Naive thymus-derived CD4-positive, alpha-beta T cell (primary cell): ENCODE measurements around the gene SUV39H1. TPM values are rescaled to one million over a fixed set of nuclear protein-coding genes. Genes with fewer than 3 reads are reported as not detected.
A peak's percentile ranks its signal among the peaks of the same experiment; 100 is the strongest.
"Not testable (repeated sequence)": the region's sequence is repeated elsewhere in the genome, so short reads cannot be mapped to it uniquely, and the experiment has no call there.

Experiments
- ATAC-seq: fragments of 150-1000 bp; cut with Tn5 transposase; 2 replicates; pipeline ENCODE4 v1.10.0; 2021; ENCODE audit warnings: mild to moderate bottlenecking, moderate library complexity
- CTCF ChIA-PET: fragments of 350-600 bp; sonication (Branson Sonifier 250); formaldehyde crosslinking; loops from one replicate; lab custom pipeline; 2021; ENCODE audit warnings: antibody characterized with exemption; lab: Charles Lee
- POLR2A ChIA-PET: fragments of 350-600 bp; sonication (Branson Sonifier 250); formaldehyde crosslinking; loops from one replicate; lab custom pipeline; 2021; ENCODE audit warnings: antibody characterized with exemption, inconsistent platforms; lab: Charles Lee
- DNase-seq, 9 donors: peaks; one replicate each; pipeline versions ENCODE4 v3.0.0 to v3.0.0-alpha.2; 2020 to 2022; ENCODE audit warnings: mixed read lengths in 1 of 9
- H3K27ac ChIP-seq: one replicate; pipeline ENCODE4 v1.7.0; 2013; ENCODE audit warnings: mild to moderate bottlenecking, low read depth, low read length, moderate library complexity
- H3K27me3 ChIP-seq, 2 donors: one replicate each; pipeline ENCODE4 v1.7.0; 2013; ENCODE audit warnings: low read length in 2 of 2, mild to moderate bottlenecking in 2 of 2, moderate library complexity in 2 of 2; ENCODE audit not compliant: control insufficient read depth in 2 of 2, insufficient read depth in 2 of 2
- H3K36me3 ChIP-seq, 3 experiments: 1 replicate in 2 of 3; 2 replicates in 1 of 3; pipeline ENCODE4 v1.7.0; 2013; ENCODE audit warnings: low read length in 3 of 3, mild to moderate bottlenecking in 3 of 3, moderate library complexity in 1 of 3; ENCODE audit not compliant: insufficient read depth in 3 of 3, control insufficient read depth in 2 of 3
- H3K4me1 ChIP-seq, 2 donors: one replicate each; pipeline ENCODE4 v1.7.0; 2013; ENCODE audit warnings: low read length in 2 of 2, mild to moderate bottlenecking in 2 of 2, moderate library complexity in 1 of 2; ENCODE audit not compliant: control insufficient read depth in 2 of 2, insufficient read depth in 2 of 2
- H3K4me3 ChIP-seq: 2 replicates; pipeline ENCODE4 v1.7.0; 2013; ENCODE audit warnings: mild to moderate bottlenecking, low read length
- H3K9me3 ChIP-seq, 3 experiments: 1 replicate in 2 of 3; 2 replicates in 1 of 3; pipeline ENCODE4 v1.7.0; 2013; ENCODE audit warnings: low read length in 3 of 3; ENCODE audit not compliant: control insufficient read depth in 2 of 3
- H3K27ac Mint-ChIP-seq, 9 donors: one replicate each; pipeline ENCODE4 v1.8.0; 2020 to 2022; ENCODE audit warnings: mixed read lengths in 9 of 9, mild to moderate bottlenecking in 8 of 9, moderate library complexity in 5 of 9, inconsistent platforms in 2 of 9
- H3K27me3 Mint-ChIP-seq, 5 donors: one replicate each; pipeline ENCODE4 v1.8.0; 2021 to 2022; ENCODE audit warnings: mixed read lengths in 5 of 5, mild to moderate bottlenecking in 1 of 5
- H3K36me3 Mint-ChIP-seq, 5 donors: one replicate each; pipeline ENCODE4 v1.8.0; 2020 to 2022; ENCODE audit warnings: mixed read lengths in 5 of 5, mild to moderate bottlenecking in 3 of 5, inconsistent platforms in 1 of 5
- H3K4me1 Mint-ChIP-seq, 7 donors: one replicate each; pipeline ENCODE4 v1.8.0; 2020 to 2022; ENCODE audit warnings: mixed read lengths in 7 of 7, mild to moderate bottlenecking in 3 of 7, inconsistent platforms in 1 of 7
- H3K4me3 Mint-ChIP-seq, 10 donors: one replicate each; pipeline ENCODE4 v1.8.0; 2020 to 2022; ENCODE audit warnings: mild to moderate bottlenecking in 10 of 10, mixed read lengths in 10 of 10, moderate library complexity in 6 of 10, inconsistent platforms in 2 of 10
- H3K9me3 Mint-ChIP-seq, 11 donors: one replicate each; pipeline ENCODE4 v1.8.0; 2020 to 2022; ENCODE audit warnings: mixed read lengths in 11 of 11, mild to moderate bottlenecking in 4 of 11, inconsistent platforms in 1 of 11, moderate library complexity in 1 of 11
- intact Hi-C, 2 donors: fragments of 100-400 bp; cut with micrococcal nuclease; formaldehyde crosslinking; loops; one replicate each; pipeline ENCODE4 v1.15.1; 2023
- polyA plus RNA-seq, 2 donors: library from polyadenylated mRNA; unstranded; fragments of 300-500 nt; fragmentation: Illumina TruSeq; gene quantifications; one replicate each; pipeline ENCODE4 v1.2.3, GENCODE V29; 2021
- total RNA-seq, 6 experiments: library from RNA in 5 of 6; stranded (reverse) in 5 of 6; gene quantifications; 1 replicate in 5 of 6; 2 replicates in 1 of 6; pipeline ENCODE4 v1.2.3 and lab custom pipeline; 2021 to 2026

The SUV39H1 gene
- 10 to 100 TPM in 1 of 5 experiments, 1 to 10 TPM in 4; 4.6 to 23.3 (median 8.6) TPM for total RNA-seq
- 10 to 100 TPM; 10.1 to 13.6 TPM for polyA plus RNA-seq
- 5.4 reads per million, percentile 25 among the genes with 10 or more reads in this experiment for total RNA-seq (lab: John Stamatoyannopoulos, UW)

GRCh38 chrX:48696301-48696908 lies at the start of gene SUV39H1:
SUV39H1 (plus strand) TSS chrX:48696734; CDS start chrX:48696785, 51 bp downstream.
- no peaks in the 10 kb centered on the region for H3K9me3 ChIP-seq
- peaks cover 0 to 26% (median 0%) of the 10 kb centered on the region in 3 experiments for H3K36me3 ChIP-seq
- peak within 1 kb of the TSS; percentile 86 to 95 (median 90) for H3K4me3 Mint-ChIP-seq
- ATAC-seq, result peak; percentile 97
- peak; percentile 76 to 90 (median 85) for DNase-seq
- peaks cover 7 to 38% (median 28%) of the 10 kb centered on the region in 7 donors for H3K4me1 Mint-ChIP-seq
- peak within 1 kb of the TSS; percentile 82 for H3K27ac ChIP-seq
- peaks cover 0 to 6% (median 0%) of the 10 kb centered on the region in 11 donors for H3K9me3 Mint-ChIP-seq
- H3K27me3 ChIP-seq, result no peaks in the 10 kb centered on the region
- no peaks in the 10 kb centered on the region for H3K27me3 Mint-ChIP-seq
- POLR2A ChIA-PET, result interaction anchor here (0.5 to 5.9 kb wide), 11 partner anchors 12 to 262 kb away, joined by 4 to 50 read pairs (median 6); partner anchors contain the start of genes HDAC6, OTUD5 and WAS
- CTCF ChIA-PET, result no interaction called here
- intact Hi-C loops, result loop anchor here (1.0 to 10.0 kb wide), 11 partner anchors 13 to 262 kb away; partner anchors contain the start of genes WAS (in 2 of the 2), FTSJ1 (in 1 of the 2), PQBP1 (in 1 of the 2) and SLC38A5 (in 1 of the 2)
- peak within 1 kb of the TSS; percentile 62 for H3K4me3 ChIP-seq
- peaks cover 0 to 10% (median 4%) of the 10 kb centered on the region in 5 donors for H3K36me3 Mint-ChIP-seq
- peak within 1 kb of the TSS; percentile 91 to 96 (median 95) for H3K27ac Mint-ChIP-seq
- H3K4me1 ChIP-seq, result peaks cover 0 to 13% of the 10 kb centered on the region in 2 donors

- no peaks in the 10 kb centered on the region for H3K27me3 Mint-ChIP-seq
- Histone ChIP-seq H3K27ac (no peak overlapping the region), H3K27me3 (no peaks in the 10 kb centered on the region), H3K4me1 (no peaks in the 10 kb centered on the region), H3K4me3 (no peak overlapping the region), H3K9me3 (no peaks in the 10 kb centered on the region), H3K36me3 (no peaks in the 10 kb centered on the region)
- H3K36me3 Mint-ChIP-seq, result no peaks in the 10 kb centered on the region
- POLR2A ChIA-PET, result interaction anchor here (0.7 to 1.6 kb wide), 8 partner anchors 35 to 1809 kb away, joined by 3 to 8 read pairs (median 4); partner anchors contain the start of genes HDAC6, SLC35A2 and WAS
- CTCF ChIA-PET, result interaction anchor here (0.7 to 2.2 kb wide), 15 partner anchors 10 to 341 kb away, joined by 3 to 7 read pairs (median 3); partner anchors contain the start of genes PCSK1N, PQBP1, SLC35A2 and TIMM17B
- intact Hi-C loops, result loop anchor here (1.0 to 5.0 kb wide), 8 partner anchors 89 to 396 kb away; partner anchors contain the start of genes HDAC6 (in 1 of the 2), PQBP1 (in 1 of the 2) and TIMM17B (in 1 of the 2)
- H3K4me1 Mint-ChIP-seq, result peaks cover 0 to 18% (median 13%) of the 10 kb centered on the region in 7 donors
- H3K9me3 Mint-ChIP-seq, result no peaks in the 10 kb centered on the region
- H3K4me3 Mint-ChIP-seq, result no peak overlapping the region
- DNase-seq, result peak in 8 of 9 donors; percentile 17 to 54 (median 38)
- ATAC-seq, result peak; percentile 70
- H3K27ac Mint-ChIP-seq, result peak overlapping the region in 3 of 9 donors; percentile 42 to 58 (median 53)
Observed at GRCh38 chrX:48648336-48648751, 48.2 kb upstream of the SUV39H1 start.

GRCh38 chrX:48649102-48649501 lies 47.4 kb upstream of the SUV39H1 start:
- H3K4me3 ChIP-seq, result no peak overlapping the region
- H3K4me3 Mint-ChIP-seq, result no peak overlapping the region
- H3K4me1 Mint-ChIP-seq, result peaks cover 0 to 18% (median 13%) of the 10 kb centered on the region in 7 donors
- ChIA-PET POLR2A (interaction anchor here (0.8 to 1.6 kb wide), 4 partner anchors 88 to 307 kb away, joined by 3 to 6 read pairs (median 4); partner anchors contain the start of gene HDAC6), CTCF (interaction anchor here (0.9 to 2.2 kb wide), 8 partner anchors 11 to 297 kb away, joined by 3 to 7 read pairs (median 4); partner anchors contain the start of genes PCSK1N, PQBP1 and TIMM17B)
- H3K27me3 Mint-ChIP-seq, result no peaks in the 10 kb centered on the region
- no peaks in the 10 kb centered on the region for H3K9me3 ChIP-seq
- no peaks in the 10 kb centered on the region for H3K9me3 Mint-ChIP-seq
- intact Hi-C loops, result loop anchor here (2.0 to 5.0 kb wide), 3 partner anchors 248 to 396 kb away; partner anchors contain the start of genes PQBP1 (in 1 of the 2) and TIMM17B (in 1 of the 2)
- no peaks in the 10 kb centered on the region for H3K36me3 Mint-ChIP-seq
- no peak overlapping the region for H3K27ac Mint-ChIP-seq
- ATAC-seq, result no peak
- H3K27ac ChIP-seq, result no peak overlapping the region
- no peaks in the 10 kb centered on the region for H3K27me3 ChIP-seq
- no peaks in the 10 kb centered on the region for H3K36me3 ChIP-seq
- DNase-seq, result no peak
- no peaks in the 10 kb centered on the region for H3K4me1 ChIP-seq

- intact Hi-C loops, ATAC-seq, H3K36me3 ChIP-seq, H3K9me3 Mint-ChIP-seq, H3K9me3 ChIP-seq, H3K27me3 ChIP-seq, H3K36me3 Mint-ChIP-seq, H3K4me1 ChIP-seq, H3K27me3 Mint-ChIP-seq, H3K4me3 ChIP-seq: not testable (repeated sequence)
- H3K27ac ChIP-seq, result peak overlapping the region; percentile 35
- ChIA-PET CTCF (interaction anchor here (0.6 to 1.3 kb wide), 3 partner anchors 20 to 289 kb away, joined by 3 to 4 read pairs (median 3); no protein-coding TSS in a partner anchor), POLR2A (interaction anchor here (0.5 to 2.4 kb wide), 8 partner anchors 31 to 307 kb away, joined by 3 to 7 read pairs (median 4); partner anchors contain the start of genes PQBP1, SUV39H1, TIMM17B and WAS)
- peak in 3 of 9 donors; percentile 16 to 22 (median 19) for DNase-seq
- H3K27ac Mint-ChIP-seq, result peak overlapping the region in 7 of 9 donors; percentile 29 to 60 (median 48)
- peak overlapping the region in 7 of 10 donors; percentile 7 to 68 (median 59) for H3K4me3 Mint-ChIP-seq
- peaks cover 0 to 18% (median 13%) of the 10 kb centered on the region in 7 donors for H3K4me1 Mint-ChIP-seq
Observed at GRCh38 chrX:48652055-48652579, 44.4 kb upstream of the SUV39H1 start.

GRCh38 chrX:48654746-48655145 lies 41.8 kb upstream of the SUV39H1 start:
- H3K27me3 ChIP-seq, H3K4me1 ChIP-seq, H3K27me3 Mint-ChIP-seq, H3K27ac ChIP-seq, H3K27ac Mint-ChIP-seq, H3K9me3 ChIP-seq, H3K4me3 ChIP-seq, DNase-seq, H3K36me3 ChIP-seq, ATAC-seq, H3K36me3 Mint-ChIP-seq, H3K9me3 Mint-ChIP-seq, H3K4me3 Mint-ChIP-seq, intact Hi-C loops: not testable (repeated sequence)
- H3K4me1 Mint-ChIP-seq, result peaks cover 0 to 16% (median 10%) of the 10 kb centered on the region in 7 donors
- CTCF ChIA-PET, result interaction anchor here (0.7 kb wide), 1 partner anchor 147 kb away, joined by 3 read pairs; the partner anchor contains the start of gene HDAC6
- POLR2A ChIA-PET, result interaction anchor here (0.7 to 1.0 kb wide), 2 partner anchors 29 to 326 kb away, joined by 3 read pairs; partner anchors contain the start of gene WAS

- H3K27ac ChIP-seq, DNase-seq, POLR2A ChIA-PET, H3K27me3 ChIP-seq, intact Hi-C loops, H3K4me1 ChIP-seq, ATAC-seq, H3K36me3 ChIP-seq, H3K27me3 Mint-ChIP-seq, H3K4me3 Mint-ChIP-seq, H3K9me3 ChIP-seq, H3K4me3 ChIP-seq, CTCF ChIA-PET, H3K27ac Mint-ChIP-seq, H3K36me3 Mint-ChIP-seq, H3K9me3 Mint-ChIP-seq: not testable (repeated sequence)
- peaks cover 6 to 10% (median 8%) of the 10 kb centered on the region in 7 donors for H3K4me1 Mint-ChIP-seq
Observed at GRCh38 chrX:48659686-48660085, 36.8 kb upstream of the SUV39H1 start.
